ENCODE results near the gene COPZ1.
A peak's percentile ranks its signal among the peaks of the same experiment; 100 is the strongest.

COPZ1 gene

GRCh38 chr12:54328595-54329337 lies 3.8 kb downstream of the COPZ1 start:
- no peak overlapping the region for H2BK120ac ChIP-seq (ENCODE audit: low read depth, low read length)
- no peaks in the 10 kb centered on the region for H3K27me3 ChIP-seq (ENCODE audit: control insufficient read depth in 1 of 2, insufficient read depth in 1 of 2, low read length in 2 of 2)
- peak overlapping the region in 1 of 2 experiments; percentile 5 for H3K4me3 ChIP-seq (ENCODE audit: insufficient read depth in 1 of 2, low read depth in 1 of 2, low read length in 2 of 2)
- H4K91ac ChIP-seq (ENCODE audit: low read length): no peak overlapping the region
- peaks cover 9 to 19% of the 10 kb centered on the region in 2 experiments for H3K36me3 ChIP-seq (ENCODE audit: control insufficient read depth in 1 of 2, insufficient read depth in 2 of 2, low read depth in 1 of 2, low read length in 2 of 2)
- peak overlapping the region; percentile 31 for H3K9ac ChIP-seq (ENCODE audit: low read length)
- DNase-seq: no peak
- peak overlapping the region in 1 of 2 experiments; percentile 52 for H2BK12ac ChIP-seq (ENCODE audit: low read length in 2 of 2)
- 78% methylated on average over 4 of the region's 6 CpGs for WGBS
- H2BK15ac ChIP-seq (ENCODE audit: low read depth, poor library complexity, severe bottlenecking): no peak overlapping the region
- no peak overlapping the region for H3K18ac ChIP-seq (ENCODE audit: low read depth in 1 of 2, low read length in 2 of 2)
- H2AFZ ChIP-seq (ENCODE audit: low read depth, low read length): no peak overlapping the region
- no peaks in the 10 kb centered on the region for H3K9me3 ChIP-seq (ENCODE audit: control insufficient read depth, low read length)
- H2AK5ac ChIP-seq (ENCODE audit: low read length, severe bottlenecking): no peak overlapping the region
- H4K8ac ChIP-seq (ENCODE audit: low read length): no peak overlapping the region
- H2BK5ac ChIP-seq (ENCODE audit: low read depth, low read length, poor library complexity, severe bottlenecking): no peak overlapping the region
- no peak overlapping the region for H3K4me2 ChIP-seq (ENCODE audit: low read length, poor library complexity, severe bottlenecking)
- peaks cover 12% of the 10 kb centered on the region for H3K4me1 ChIP-seq (ENCODE audit: control insufficient read depth, insufficient read depth, low read depth, low read length)
- peaks cover 7% of the 10 kb centered on the region for H3K79me1 ChIP-seq (replicated peaks; ENCODE audit: low read length, poor library complexity, severe bottlenecking)
- H3K14ac ChIP-seq (ENCODE audit: low read length in 2 of 2): no peak overlapping the region
- no peak overlapping the region for H3K23ac ChIP-seq (ENCODE audit: low read length in 2 of 2)
- peak overlapping the region in 1 of 2 experiments; percentile 49 for H3K4ac ChIP-seq (ENCODE audit: low read depth in 1 of 2, low read length in 2 of 2)
- H3K27ac ChIP-seq (ENCODE audit: low read length, poor library complexity, severe bottlenecking): no peak overlapping the region

DNA sequence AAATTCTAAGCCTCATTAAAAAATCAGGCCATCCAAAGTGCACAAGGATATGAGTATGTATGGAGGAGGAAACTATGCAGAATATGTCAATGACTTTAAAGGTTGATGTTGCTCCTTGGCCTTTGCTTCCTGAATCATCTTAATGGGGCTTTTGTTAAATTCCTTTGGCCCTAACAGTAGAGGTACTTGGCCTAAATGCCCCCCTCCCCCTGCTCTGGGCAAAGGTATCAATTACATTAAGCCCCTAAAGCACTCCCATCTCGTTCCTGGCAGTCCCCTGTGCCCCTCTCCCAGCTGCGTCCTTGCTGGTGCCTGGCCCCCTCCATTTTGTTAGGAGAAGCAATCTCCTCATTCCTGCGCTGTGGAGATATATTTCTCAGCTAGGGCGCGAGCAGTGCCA lies 4.8 kb downstream of the COPZ1 start:
- Histone ChIP-seq H2AFZ (ENCODE audit: low read depth, low read length) (no peak overlapping the region), H3K79me1 (replicated peaks; ENCODE audit: low read length, poor library complexity, severe bottlenecking) (peaks cover 7% of the 10 kb centered on the region)
- WGBS: 63% methylated on average over 5 of the region's 5 CpGs

DNA sequence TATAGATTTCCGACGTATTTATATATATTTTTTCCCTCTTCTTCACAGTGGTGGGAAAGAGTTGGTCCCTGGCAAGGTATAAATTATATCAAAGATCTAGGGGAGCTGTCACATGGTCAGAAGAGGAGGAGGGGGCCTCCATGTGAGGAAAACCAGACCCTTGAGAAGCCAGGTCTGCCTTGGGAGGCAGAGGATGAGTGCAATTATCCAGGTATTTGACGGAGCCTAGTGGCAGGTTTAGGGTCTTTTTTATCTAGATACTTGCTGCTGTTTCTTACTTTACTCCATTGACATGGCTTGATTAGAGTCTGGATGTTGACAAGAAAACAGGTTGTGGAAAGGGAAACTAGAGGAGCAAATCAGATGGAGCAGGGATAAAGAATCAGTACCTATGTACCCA lies 5.5 kb downstream of the COPZ1 start:
- Histone ChIP-seq H3K23ac (ENCODE audit: low read length in 2 of 2) (no peak overlapping the region), H4K8ac (ENCODE audit: low read length) (no peak overlapping the region), H3K9ac (ENCODE audit: low read length) (peak overlapping the region; percentile 32), H3K4ac (ENCODE audit: low read depth in 1 of 2, low read length in 2 of 2) (no peak overlapping the region), H2BK12ac (ENCODE audit: low read length in 2 of 2) (no peak overlapping the region), H3K18ac (ENCODE audit: low read depth in 1 of 2, low read length in 2 of 2) (no peak overlapping the region), H3K4me1 (ENCODE audit: control insufficient read depth, insufficient read depth, low read depth, low read length) (peaks cover 12% of the 10 kb centered on the region), H4K91ac (ENCODE audit: low read length) (no peak overlapping the region), H3K14ac (ENCODE audit: low read length in 2 of 2) (no peak overlapping the region), H3K36me3 (ENCODE audit: control insufficient read depth in 1 of 2, insufficient read depth in 2 of 2, low read depth in 1 of 2, low read length in 2 of 2) (peaks cover 9 to 19% of the 10 kb centered on the region in 2 experiments), H2BK5ac (ENCODE audit: low read depth, low read length, poor library complexity, severe bottlenecking) (no peak overlapping the region), H3K4me3 (ENCODE audit: insufficient read depth in 1 of 2, low read depth in 1 of 2, low read length in 2 of 2) (no peak overlapping the region), H2BK120ac (ENCODE audit: low read depth, low read length) (no peak overlapping the region), H2AK5ac (ENCODE audit: low read length, severe bottlenecking) (no peak overlapping the region), H3K27me3 (ENCODE audit: control insufficient read depth in 1 of 2, insufficient read depth in 1 of 2, low read length in 2 of 2) (no peaks in the 10 kb centered on the region), H3K4me2 (ENCODE audit: low read length, poor library complexity, severe bottlenecking) (no peak overlapping the region), H3K27ac (ENCODE audit: low read length, poor library complexity, severe bottlenecking) (no peak overlapping the region), H3K9me3 (ENCODE audit: control insufficient read depth, low read length) (no peaks in the 10 kb centered on the region), H3K79me1 (replicated peaks; ENCODE audit: low read length, poor library complexity, severe bottlenecking) (peaks cover 7% of the 10 kb centered on the region), H2AFZ (ENCODE audit: low read depth, low read length) (no peak overlapping the region), H2BK15ac (ENCODE audit: low read depth, poor library complexity, severe bottlenecking) (no peak overlapping the region)
- no peak for DNase-seq
- WGBS: 67% methylated on average over 1 of the region's 3 CpGs

More for the DNA sequence above, 4.8 kb downstream of the COPZ1 start:
- Histone ChIP-seq H3K4ac (ENCODE audit: low read depth in 1 of 2, low read length in 2 of 2) (peak overlapping the region in 1 of 2 experiments; percentile 51), H2AK5ac (ENCODE audit: low read length, severe bottlenecking) (no peak overlapping the region), H2BK12ac (ENCODE audit: low read length in 2 of 2) (peak overlapping the region in 1 of 2 experiments; percentile 52), H2BK15ac (ENCODE audit: low read depth, poor library complexity, severe bottlenecking) (peak overlapping the region; percentile 56), H3K36me3 (ENCODE audit: control insufficient read depth in 1 of 2, insufficient read depth in 2 of 2, low read depth in 1 of 2, low read length in 2 of 2) (peaks cover 9 to 19% of the 10 kb centered on the region in 2 experiments), H3K14ac (ENCODE audit: low read length in 2 of 2) (peak overlapping the region in 1 of 2 experiments; percentile 84), H3K23ac (ENCODE audit: low read length in 2 of 2) (no peak overlapping the region), H2BK5ac (ENCODE audit: low read depth, low read length, poor library complexity, severe bottlenecking) (no peak overlapping the region), H2BK120ac (ENCODE audit: low read depth, low read length) (no peak overlapping the region), H3K18ac (ENCODE audit: low read depth in 1 of 2, low read length in 2 of 2) (peak overlapping the region in 1 of 2 experiments; percentile 21), H3K27ac (ENCODE audit: low read length, poor library complexity, severe bottlenecking) (no peak overlapping the region), H3K4me1 (ENCODE audit: control insufficient read depth, insufficient read depth, low read depth, low read length) (peaks cover 10% of the 10 kb centered on the region), H3K4me2 (ENCODE audit: low read length, poor library complexity, severe bottlenecking) (no peak overlapping the region), H3K9ac (ENCODE audit: low read length) (peak overlapping the region; percentile 32), H4K8ac (ENCODE audit: low read length) (no peak overlapping the region), H4K91ac (ENCODE audit: low read length) (no peak overlapping the region), H3K27me3 (ENCODE audit: control insufficient read depth in 1 of 2, insufficient read depth in 1 of 2, low read length in 2 of 2) (no peaks in the 10 kb centered on the region), H3K4me3 (ENCODE audit: insufficient read depth in 1 of 2, low read depth in 1 of 2, low read length in 2 of 2) (no peak overlapping the region), H3K9me3 (ENCODE audit: control insufficient read depth, low read length) (no peaks in the 10 kb centered on the region)
- DNase-seq: no peak

DNA sequence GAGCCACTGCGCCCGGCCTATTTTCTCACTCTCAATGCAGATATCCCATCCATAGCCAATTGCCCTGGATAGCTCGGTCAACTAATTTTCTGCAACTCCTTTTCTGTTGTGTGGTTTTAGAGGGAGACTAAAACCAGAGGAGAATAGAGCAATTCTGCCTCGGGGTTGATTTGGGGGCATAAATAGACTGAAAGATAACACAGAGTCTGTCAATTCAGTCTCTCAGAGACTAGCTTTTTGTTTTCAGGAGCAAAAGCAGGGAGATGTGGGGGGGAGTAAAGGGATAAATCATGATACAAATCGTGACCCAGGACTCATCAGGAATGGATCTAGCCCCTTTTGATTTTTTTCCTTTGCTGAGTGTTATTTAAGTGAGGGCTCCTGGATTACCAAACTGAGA lies 6.5 kb downstream of the COPZ1 start:
- no peak overlapping the region for H3K27ac ChIP-seq (ENCODE audit: low read length, poor library complexity, severe bottlenecking)
- H3K36me3 ChIP-seq (ENCODE audit: control insufficient read depth in 1 of 2, insufficient read depth in 2 of 2, low read depth in 1 of 2, low read length in 2 of 2): peaks cover 9 to 19% of the 10 kb centered on the region in 2 experiments
- H3K4me2 ChIP-seq (ENCODE audit: low read length, poor library complexity, severe bottlenecking): no peak overlapping the region
- H2AFZ ChIP-seq (ENCODE audit: low read depth, low read length): no peak overlapping the region
- WGBS: 94% methylated on average over 3 of the region's 5 CpGs
- H3K4me1 ChIP-seq (ENCODE audit: control insufficient read depth, insufficient read depth, low read depth, low read length): peaks cover 11% of the 10 kb centered on the region
- H2BK5ac ChIP-seq (ENCODE audit: low read depth, low read length, poor library complexity, severe bottlenecking): no peak overlapping the region
- H3K23ac ChIP-seq (ENCODE audit: low read length in 2 of 2): no peak overlapping the region
- H2BK15ac ChIP-seq (ENCODE audit: low read depth, poor library complexity, severe bottlenecking): no peak overlapping the region
- H3K18ac ChIP-seq (ENCODE audit: low read depth in 1 of 2, low read length in 2 of 2): no peak overlapping the region
- no peak overlapping the region for H3K4me3 ChIP-seq (ENCODE audit: insufficient read depth in 1 of 2, low read depth in 1 of 2, low read length in 2 of 2)
- peaks cover 7% of the 10 kb centered on the region for H3K79me1 ChIP-seq (replicated peaks; ENCODE audit: low read length, poor library complexity, severe bottlenecking)
- H2BK120ac ChIP-seq (ENCODE audit: low read depth, low read length): no peak overlapping the region
- no peak overlapping the region for H3K4ac ChIP-seq (ENCODE audit: low read depth in 1 of 2, low read length in 2 of 2)
- no peak overlapping the region for H3K9ac ChIP-seq (ENCODE audit: low read length)
- no peak overlapping the region for H2AK5ac ChIP-seq (ENCODE audit: low read length, severe bottlenecking)
- peak overlapping the region; percentile 36 for H4K8ac ChIP-seq (ENCODE audit: low read length)
- H2BK12ac ChIP-seq (ENCODE audit: low read length in 2 of 2): no peak overlapping the region
- H3K9me3 ChIP-seq (ENCODE audit: control insufficient read depth, low read length): no peaks in the 10 kb centered on the region
- H3K14ac ChIP-seq (ENCODE audit: low read length in 2 of 2): no peak overlapping the region
- no peaks in the 10 kb centered on the region for H3K27me3 ChIP-seq (ENCODE audit: control insufficient read depth in 1 of 2, insufficient read depth in 1 of 2, low read length in 2 of 2)
- H4K91ac ChIP-seq (ENCODE audit: low read length): no peak overlapping the region
- no peak for DNase-seq
